GM19452 (cell line): ENCODE results near the gene TXNDC11.

Experiments used
- ATAC-seq: cut with Tn5 transposase; IDR thresholded peaks from one replicate; pipeline ENCODE4 v1.9.1; 2021; ENCODE audit not compliant: unreplicated experiment

TXNDC11 gene

GRCh38 chr16:11675561-11676511 lies 66.8 kb downstream of the TXNDC11 start:
- ATAC-seq, result no peak

- ATAC-seq, result no peak
Observed at GRCh38 chr16:11674818-11675560, 67.7 kb downstream of the TXNDC11 start.

DNA sequence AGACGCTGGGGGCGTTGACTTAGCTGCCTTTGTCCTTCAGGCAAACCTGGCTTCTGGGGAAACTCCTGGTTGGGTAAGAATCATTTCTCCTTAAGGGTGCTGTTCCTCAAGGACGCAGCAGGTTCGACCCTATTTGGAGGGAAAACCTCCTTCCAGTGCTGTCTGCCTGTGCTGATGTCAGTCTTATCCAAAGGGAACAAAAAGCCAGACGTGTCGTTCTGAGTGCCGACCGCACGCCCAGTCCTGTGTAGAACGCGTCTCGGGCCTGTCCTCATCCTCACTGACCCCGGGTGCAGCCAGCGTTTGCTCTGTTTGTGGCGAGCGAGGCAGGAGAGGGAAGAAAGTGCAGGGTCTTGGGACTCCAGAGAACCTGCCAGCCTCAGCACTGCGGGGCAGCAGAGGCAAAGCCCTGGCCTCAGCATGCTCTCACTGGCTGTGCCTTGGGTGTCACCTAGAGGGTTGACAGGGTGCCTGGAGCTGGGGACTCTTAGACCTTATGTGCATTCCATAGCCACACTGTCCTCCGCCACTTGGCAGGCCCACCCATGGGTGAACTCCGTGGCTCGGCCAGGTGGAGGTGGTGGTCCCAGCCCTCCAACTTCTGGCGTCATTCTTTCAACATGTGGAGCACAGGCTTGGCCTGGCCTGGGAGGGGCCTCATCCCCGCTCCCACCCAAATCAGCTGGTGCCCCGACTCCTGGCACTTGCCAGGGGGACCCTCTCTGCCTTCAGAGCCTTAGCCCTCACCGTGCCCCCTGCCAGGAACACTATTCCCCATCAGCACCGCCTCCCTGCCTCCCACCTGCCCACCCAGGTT lies 68.4 kb downstream of the TXNDC11 start:
- no peak for ATAC-seq

GRCh38 chr16:11673091-11674000 lies 69.3 kb downstream of the TXNDC11 start:
- ATAC-seq, result no peak

DNA sequence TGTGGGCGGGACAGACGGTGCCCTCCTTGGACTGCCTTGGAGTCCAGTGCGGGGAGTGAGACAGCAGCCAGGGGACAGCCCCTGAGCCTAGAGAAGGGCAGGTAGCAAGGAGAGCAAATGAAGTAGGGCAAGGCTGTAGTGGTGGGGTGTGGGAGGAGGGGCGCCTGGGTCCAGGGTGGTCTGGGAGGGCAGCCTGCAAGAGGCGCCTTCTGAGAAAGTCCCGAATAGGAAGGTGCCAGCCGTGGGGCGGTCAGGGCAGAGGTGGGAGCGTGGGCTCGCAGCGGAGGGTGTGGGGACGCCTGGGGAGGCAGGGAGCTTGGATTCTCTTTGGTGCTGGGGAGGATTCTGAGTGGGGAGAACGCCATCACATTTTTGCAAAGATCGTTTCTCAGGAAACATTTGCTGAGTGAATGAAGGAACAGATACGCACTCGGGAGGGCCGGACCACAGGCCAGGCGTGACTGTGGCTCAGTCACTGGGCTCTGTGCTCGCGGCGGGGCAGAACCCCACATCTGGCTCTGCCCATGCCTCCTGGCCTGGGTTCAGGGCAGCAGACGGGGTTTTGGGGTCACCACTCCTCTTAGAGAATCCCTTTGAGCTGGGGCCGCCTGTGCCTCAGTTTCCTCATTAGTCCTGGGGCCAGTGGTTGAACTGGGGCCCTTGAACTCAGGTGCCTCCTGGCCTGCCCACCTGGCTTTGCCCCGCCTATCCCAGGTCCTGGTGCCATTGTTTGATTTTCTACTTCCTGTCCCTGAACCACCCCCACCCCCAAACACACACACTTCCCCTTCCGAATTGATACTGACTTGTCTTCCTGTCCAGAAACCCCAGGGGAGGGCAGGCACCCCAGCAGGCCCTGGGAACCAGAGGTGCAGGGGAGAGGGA lies 70.2 kb downstream of the TXNDC11 start:
- ATAC-seq, result no peak

DNA sequence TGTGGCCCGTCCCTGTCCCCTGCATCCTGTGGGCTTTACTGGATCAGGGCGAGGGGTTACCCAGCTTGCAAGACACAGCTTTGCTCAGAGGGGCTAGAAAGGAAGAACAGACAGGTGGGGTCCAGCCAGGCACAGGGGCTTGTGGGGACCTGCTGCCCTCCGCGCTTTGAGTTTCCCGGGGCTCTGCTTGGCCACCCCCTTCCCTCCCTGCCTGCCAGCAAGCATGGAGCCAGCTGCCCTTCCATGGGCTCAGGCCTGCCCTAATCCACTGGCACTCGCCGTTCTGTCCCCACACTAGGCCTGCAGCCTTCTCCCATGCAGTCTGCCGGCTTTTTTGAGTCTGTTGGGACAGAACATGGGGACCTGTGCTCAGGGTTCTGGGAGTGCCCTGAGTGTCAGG lies 71.0 kb downstream of the TXNDC11 start:
- ATAC-seq, result no peak

- ATAC-seq, result no peak
Observed at GRCh38 chr16:11671271-11671670, 71.4 kb downstream of the TXNDC11 start.

GRCh38 chr16:11670171-11671131 lies 72.2 kb downstream of the TXNDC11 start:
- peak; percentile 41 for ATAC-seq

GRCh38 chr16:11669380-11670146 lies 73.1 kb downstream of the TXNDC11 start:
- no peak for ATAC-seq

GRCh38 chr16:11668623-11669379 lies 73.9 kb downstream of the TXNDC11 start:
- ATAC-seq, result no peak

DNA sequence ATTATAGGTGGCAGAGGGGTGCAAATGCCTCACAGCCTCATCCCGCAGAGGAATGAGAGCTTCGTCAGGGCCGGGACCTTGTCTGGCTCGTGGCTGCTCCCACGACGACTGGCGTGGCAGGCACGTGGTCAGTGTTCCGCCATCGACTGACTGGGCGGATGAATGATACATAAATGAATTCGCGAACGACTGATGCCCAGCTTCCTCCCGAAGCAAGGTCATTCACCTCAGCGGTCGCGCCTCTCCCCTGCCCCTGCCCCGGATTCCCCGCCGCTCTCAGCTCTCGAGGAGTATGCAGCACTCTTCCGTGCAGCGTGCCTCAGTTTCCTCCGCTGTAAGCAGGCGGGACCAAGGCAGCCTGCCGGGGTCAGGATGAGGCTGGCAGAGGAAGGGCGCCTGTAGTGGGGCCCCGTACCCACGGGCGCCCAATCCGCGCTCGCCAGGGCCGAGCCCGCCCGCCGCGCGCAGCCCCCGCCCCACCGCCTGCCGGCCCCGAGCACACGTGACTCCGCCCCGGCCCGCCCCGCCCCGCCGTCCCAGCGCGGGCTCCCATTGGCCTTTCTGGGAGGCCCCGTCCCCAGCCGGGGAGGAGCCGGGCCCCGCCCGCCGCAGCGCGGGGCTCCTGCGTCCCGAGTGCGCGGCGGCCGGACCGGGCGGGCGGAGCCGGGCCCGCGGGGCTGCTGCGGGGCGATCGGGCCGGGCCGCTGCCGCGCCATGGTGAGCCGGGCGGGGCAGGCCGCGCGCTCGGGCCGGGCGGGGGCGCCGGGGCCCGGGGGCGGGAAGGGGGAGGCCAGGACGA lies 74.6 kb downstream of the TXNDC11 start, which contains the start of gene SNN:
Gene SNN, plus strand, starts transcription at position 632 of the 799 bp plus-strand sequence. CDS start 7,605 bp downstream, outside the sequence.
- peak; percentile 53 for ATAC-seq

DNA sequence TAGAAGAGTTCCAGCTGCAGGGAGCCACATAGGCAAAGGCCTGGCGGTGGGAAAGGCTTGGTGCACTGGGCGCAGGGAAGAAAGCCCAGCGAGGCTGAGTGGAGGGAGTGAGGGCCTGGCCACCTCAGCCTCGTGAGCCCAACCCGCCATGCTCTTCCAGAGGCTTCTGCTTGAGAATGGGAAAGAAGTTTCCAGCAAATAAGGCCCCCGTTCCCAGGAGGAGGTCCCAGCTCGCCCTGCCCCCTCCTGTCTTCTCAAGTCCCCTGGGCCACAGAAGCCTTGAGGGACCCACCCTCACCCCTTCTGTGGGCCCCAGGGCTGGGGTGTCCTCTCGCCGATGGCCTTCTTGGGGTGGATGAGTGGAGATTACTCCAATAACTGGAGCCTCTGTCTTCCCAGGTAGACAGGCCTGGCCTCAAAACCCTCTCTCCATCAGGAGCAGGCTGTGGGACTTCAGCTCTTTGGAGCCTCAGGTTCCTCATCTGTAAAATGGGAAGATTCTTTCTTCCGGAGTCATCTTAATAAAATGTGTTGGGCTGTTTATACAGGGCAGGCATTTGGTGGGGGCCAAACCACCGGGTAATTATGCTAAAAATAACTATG lies 75.3 kb downstream of the TXNDC11 start:
- ATAC-seq, result no peak

DNA sequence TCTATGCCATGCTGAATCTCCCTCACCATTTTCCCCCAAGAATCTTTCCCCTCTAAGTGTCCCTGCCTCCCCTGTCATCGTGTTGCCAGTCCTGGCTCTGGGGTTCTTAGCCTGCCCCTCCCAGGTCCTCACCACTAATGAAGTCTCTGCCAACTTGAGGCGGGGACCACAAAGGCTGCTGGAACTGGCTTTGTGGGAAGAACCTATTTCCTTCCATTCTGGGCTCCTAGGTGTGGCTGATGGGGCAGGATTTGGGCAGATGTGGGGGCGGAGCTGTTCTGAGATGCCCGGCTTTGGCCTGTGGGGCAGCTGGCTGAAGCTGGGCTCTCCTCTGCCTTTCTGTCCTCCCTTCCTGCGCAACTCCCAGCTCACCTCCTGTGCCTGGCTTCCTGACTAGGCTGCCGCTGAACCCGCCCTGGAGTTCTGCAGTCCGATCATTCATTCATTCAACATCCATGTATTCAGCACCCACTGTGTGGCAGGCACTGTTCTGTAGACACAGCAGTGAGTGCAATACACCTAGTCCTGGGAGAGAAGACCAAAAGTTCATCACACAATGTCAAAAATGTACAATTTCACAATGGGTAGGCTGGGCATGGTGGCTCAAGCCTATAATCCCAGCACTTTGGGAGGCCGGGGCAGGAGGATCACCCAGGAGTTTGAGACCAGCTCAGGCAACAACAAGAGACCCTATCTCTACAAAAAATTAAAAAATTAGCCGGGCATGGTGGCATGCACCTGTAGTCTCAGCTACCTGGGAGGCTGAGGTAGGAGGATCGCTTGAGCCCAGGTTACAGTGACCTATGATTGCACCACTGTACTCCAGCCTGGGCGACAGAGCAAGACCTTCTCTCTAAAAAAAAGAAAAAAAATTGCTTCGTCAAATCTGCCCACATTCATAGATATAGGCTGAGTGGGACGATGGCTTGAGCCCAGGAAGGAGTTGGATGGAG lies 76.3 kb downstream of the TXNDC11 start:
- ATAC-seq, result no peak

- ATAC-seq, result no peak
Observed at GRCh38 chr16:11665071-11665491, 77.6 kb downstream of the TXNDC11 start.
